ENCODE results near the gene UBASH3A.

UBASH3A gene

DNA sequence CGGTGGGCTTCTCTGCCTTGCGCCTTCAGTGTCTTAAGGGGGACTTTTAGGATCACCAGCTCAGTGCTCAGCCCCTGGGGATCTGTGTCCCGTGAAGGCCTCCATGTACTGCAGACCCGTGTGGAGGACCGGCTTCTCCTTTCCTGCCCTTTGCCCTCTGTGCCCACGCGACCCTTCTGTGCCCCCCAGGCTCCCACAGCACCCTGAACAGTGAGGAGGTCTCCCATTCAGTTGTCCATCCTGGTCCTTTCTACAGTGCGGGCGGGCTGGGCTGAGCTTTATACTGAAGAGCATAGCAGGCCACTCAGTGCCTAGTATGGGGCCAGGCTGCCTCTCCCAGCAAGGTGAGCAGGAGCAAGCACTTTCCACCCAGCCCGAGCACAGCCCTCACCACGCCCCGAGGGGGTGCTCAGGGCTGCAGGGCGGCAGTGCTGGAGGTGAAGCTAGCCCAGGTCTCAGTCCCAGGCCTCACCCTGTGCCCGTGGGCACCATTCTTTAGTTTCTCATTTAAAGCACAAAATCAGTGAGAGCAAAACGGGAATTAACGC, 29.7 kb upstream of the UBASH3A start:
- no peak overlapping the region for H3K4me3 ChIP-seq
- H3K27ac ChIP-seq = no peak overlapping the region

DNA sequence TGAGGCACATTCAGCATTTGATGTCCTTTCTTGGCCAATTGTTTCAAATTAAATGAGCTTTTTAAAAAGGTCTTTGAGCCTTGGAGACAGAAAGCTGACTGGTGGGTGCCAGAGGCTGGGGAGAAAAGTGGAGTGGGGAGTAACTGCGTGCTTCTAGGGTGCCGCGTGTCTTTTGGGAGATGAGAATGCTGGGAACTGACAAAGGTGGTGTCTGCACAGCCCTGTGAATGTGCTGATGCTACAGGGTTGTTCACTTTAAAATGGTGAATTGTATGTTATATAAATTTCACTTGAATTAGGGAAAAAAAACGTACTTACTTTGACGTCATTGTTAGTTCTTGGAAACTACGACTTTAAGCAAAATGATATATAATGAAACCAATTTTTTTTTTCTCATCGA, 29.2 kb upstream of the UBASH3A start:
- Histone ChIP-seq H3K27ac (no peak overlapping the region), H3K4me3 (no peak overlapping the region)

DNA sequence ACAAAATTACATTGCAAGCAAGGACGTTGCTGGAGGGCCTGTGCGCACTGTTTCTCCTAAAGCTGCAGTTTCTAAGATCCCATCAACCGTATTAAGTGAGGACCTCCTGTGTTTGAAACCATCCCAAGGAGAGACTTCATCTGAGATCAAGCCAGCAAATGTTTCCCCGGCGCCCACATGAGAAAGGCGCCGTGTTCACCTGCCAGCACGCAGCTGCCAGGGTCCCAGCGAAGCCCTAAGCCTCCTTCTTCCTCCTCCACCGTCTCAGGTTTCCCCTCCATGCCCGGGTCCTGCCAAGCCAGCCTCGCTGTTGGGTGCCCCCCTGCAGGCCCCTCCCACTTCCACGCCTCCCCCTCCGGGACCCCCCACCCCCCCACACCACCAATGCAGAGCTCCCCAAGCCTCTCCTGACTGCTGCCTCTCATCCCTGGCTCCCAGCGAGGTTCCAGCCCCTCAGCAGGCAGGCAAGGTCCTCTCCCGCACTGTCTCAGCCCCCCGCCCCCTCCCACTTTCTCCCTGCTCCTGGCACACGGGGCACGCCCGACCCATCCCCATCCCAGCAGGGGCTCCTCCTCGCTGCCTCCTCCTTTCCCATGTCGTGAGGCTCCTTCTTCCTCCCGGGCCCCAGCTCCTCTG, 28.7 kb upstream of the UBASH3A start:
- Histone ChIP-seq H3K4me3 (no peak overlapping the region), H3K27ac (no peak overlapping the region)

DNA sequence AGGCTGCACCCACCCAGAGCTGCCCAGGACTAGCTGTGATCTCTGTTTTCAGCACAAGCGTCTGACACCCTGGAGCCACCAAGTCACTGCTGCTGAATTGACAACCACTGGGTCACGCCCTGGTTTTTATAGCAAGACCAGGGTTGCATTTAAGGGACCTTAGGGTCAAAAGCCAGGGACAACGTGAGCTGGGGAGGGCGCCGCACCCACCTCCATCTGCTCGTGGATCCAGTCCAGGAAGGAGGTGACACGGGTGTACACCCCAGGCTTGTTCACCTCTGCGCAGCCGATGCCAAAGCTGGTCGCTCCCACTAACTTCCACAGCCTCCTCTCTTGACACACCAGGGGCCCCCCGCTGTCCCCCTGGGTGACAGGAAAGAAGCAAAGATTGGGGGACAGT, 28.2 kb upstream of the UBASH3A start:
- no peak overlapping the region for H3K4me3 ChIP-seq
- H3K27ac ChIP-seq = no peak overlapping the region

DNA sequence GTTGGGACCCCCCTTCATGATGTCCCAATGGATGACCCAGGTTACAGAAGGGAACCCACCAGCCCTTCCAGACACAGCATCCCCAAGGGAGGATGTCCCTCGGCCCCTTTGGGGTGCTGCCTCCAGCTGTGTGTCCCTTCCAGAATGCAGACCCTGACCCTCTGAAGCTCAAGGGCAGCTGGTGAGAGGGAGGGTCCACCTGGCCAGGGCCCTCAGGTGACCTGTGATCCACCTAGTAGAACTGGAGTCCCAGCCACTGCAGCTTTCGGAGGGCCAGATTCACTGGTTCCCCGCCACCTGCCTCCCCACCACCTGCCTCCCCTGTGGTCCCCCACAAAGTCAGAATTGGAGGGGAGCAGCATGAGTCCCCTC, 27.8 kb upstream of the UBASH3A start:
- no peak overlapping the region for H3K27ac ChIP-seq
- H3K4me3 ChIP-seq = no peak overlapping the region

DNA sequence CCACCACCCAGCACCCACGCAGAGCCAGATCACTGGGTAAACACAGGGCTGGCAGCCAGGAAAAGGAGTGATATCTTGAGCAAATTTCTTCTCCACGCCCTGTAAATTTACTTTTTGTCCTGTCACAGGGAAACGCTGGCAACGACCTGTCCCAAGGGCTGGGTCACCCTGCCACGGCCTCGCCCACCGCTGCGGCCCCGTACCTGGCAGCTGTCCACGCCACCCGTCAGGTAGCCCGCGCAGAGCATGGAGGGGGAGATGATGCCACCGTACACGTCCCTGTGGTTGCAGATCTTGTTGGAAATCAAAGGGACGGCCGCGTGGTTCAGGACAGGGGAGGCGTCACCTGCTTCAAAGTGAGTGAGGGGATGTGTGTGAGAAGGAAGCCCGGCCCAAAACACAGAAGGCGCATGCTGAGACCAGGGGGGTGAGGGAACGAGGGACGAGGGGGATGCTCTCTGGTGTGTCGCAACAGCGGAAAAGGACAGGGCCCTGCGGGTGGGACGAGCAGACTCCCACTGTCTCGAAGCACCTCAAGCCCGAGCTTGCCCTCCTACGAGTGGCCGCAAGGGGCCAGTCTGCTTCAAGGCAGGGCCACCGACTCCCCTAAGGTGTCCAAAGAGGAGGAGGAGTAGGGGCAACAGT, 27.2 kb upstream of the UBASH3A start:
- no peak overlapping the region for H3K27ac ChIP-seq
- H3K4me3 ChIP-seq = no peak overlapping the region

DNA sequence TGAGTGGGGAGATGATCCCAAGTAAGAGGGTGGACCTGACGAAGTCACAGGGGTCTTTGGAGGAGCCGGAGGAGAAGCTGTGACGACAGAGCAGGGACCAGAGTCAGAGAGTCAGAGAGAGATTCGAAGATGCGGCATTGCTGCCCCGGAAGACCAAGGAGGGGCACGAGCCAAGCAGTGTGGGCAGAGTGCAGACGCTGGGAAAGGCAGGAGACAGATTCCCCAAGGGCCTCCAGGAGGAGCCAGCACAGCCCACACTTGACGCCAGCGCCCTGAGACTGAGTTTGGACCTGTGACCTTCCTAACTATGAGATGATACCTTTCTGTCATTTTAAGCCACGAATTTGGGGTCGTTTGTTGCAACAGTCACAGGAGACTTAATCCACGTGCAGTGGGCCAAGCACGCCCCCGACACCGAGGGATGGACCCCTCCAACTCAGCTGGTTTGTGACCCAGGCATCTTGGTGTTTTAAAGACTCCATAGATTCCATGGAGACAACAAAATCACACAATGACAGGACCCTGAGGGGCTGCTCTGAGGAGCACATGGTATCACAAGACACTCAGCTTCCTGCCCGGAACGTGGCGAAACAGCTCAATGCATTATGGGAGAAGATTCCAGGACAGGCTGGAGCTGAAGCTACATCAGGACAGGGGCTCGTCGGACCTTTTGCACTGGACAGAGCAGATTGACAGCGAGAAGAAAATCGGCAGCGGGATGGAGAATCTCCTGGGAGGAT, 26.3 kb upstream of the UBASH3A start:
- no peak overlapping the region for H3K27ac ChIP-seq
- no peak overlapping the region for H3K4me3 ChIP-seq

DNA sequence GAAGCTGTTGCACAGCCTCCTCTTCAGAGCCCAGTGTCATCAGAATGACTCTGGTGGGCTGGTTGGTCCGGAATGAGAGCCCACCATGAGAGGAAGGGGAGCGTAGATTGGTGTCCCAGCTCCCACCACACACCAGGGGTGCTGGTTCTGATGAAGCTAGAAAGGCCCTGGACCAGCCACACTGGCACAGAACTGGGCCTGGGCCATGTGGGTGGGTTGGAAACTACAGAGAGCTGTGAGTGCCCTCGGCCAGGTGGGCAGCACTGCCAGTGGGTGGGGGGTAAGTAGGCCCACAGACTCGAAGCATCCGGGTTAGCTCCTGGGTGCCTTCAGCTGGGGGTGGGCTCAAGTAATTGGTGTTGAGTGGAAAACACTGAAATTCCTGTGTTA, 25.8 kb upstream of the UBASH3A start:
- Histone ChIP-seq H3K4me3 (no peak overlapping the region), H3K27ac (no peak overlapping the region)

DNA sequence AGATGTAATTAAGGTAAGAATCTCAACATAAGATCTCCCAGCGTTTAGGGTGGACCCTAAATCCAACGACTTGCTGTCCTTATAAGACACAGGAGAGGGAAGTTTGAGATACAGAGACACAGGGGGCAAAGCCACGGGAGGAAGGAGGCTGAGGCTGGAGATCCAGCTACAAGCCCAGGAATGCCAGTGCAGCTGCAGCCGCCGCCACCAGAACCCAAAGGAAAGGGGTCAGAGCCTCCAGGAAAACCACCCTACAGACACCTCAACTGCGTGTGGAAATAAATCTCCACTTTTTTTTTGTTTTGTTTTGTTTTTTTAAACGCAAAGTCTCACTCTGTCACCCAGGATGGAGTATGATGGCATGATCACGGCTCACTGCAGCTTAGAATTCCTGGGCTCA, 25.3 kb upstream of the UBASH3A start:
- Histone ChIP-seq H3K4me3 (no peak overlapping the region), H3K27ac (no peak overlapping the region)

DNA sequence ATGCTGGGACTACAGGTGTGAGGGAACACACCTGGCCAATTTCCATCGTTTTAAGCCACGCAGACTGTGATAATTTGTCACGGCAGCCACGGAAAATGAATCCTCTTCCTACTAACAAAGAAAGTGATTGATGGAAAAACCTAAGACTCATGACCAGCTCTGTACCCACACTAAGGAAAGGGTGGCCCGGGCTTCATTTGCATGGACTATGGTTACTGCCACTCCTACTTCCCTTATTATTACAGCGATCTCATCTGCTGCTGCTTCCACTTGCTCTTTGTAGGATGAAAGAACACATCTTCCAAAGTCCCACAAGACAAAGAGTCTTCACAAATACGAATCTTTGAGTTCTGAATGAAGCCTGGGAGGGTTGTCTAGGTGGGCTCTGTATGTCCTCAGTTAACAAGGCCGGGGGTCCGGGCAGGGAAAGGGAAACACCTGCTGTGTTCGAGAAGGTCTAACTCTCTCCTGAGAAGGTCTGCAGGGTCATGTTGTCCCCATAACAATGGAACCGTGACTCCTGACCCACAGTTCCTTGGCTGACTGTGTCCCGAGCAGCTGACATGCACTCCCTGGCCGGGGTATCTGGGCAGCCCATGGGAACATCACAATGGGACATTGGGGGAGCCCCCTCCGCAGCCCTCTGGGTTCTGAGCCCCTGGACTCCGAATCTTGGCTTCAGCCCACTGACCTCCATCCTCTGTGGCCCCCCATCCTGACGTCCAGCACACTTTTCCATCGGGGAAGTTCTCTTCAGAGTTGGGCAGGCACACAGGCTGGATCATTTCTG, 24.1 kb upstream of the UBASH3A start:
- Histone ChIP-seq H3K27ac (no peak overlapping the region), H3K4me3 (no peak overlapping the region)

DNA sequence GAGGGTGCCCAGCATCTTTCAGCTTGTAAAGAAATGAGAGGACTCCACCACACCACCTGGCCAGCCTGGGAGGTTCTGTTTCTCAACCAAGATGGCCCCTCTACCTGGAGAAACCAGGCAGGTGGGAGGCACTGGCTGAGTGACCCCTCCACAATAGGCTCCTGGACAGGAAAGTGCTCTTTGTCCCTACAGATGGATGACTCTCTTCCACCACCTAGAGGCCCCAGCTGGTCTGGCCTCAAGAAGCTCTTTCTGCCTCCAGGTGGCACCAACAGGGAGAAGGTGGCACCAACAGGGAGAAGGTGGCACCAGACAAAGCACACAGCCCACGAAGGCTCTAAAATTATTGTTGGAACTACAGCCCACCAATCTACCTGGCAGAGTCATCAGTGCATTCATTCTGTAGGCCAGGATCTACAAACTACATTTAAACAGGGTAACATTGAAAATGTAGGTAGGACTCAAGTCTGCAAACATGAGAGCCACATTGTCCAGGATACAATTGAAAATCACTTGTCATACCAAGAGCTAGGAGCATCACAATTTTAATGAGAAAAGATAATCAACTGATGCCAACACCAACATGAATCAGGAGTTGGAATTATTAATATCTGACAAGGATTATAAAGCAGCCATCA, 22.2 kb upstream of the UBASH3A start:
- Histone ChIP-seq H3K4me3 (no peak overlapping the region), H3K27ac (no peak overlapping the region)

DNA sequence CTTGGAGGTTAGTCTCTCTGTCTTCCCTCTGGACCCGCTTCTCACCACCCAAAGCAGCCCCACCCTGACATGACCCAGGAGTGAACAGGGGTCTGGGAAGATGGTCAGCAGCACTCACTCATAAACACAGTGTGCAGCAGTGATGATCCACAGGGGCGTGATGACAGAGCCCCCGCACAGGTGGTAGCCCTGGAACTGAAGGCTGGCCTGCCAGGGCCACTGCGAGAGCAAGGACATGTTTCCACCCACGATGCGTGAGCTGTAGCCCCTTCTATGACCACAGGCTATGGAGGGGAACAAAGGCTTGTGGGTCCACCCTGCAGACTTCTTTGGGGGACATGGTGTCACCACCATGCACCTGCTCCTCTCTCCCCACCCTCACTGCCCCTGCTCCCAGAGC, 20.8 kb upstream of the UBASH3A start:
- Histone ChIP-seq H3K4me3 (no peak overlapping the region), H3K27ac (no peak overlapping the region)

DNA sequence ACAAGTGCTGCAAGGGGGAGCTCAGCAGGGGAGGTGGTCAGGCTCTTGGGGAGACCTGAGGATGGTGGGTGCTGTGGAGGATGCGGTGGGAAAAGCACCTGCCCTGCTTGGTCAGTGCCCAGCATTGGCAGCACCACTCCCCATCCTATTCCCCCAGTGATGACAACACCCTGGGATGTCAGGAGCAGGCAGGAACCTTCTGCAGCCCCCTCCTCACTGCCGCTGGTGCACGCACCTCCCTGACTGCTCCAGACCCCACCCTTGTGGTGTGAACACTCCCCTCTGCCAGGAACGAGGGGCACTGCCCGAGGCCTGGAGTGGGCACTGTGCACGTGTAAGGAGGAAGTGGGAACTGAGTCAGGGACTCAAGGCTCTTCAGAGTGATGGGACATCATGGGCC, 20.4 kb upstream of the UBASH3A start:
- H3K4me3 ChIP-seq = no peak overlapping the region
- no peak overlapping the region for H3K27ac ChIP-seq

DNA sequence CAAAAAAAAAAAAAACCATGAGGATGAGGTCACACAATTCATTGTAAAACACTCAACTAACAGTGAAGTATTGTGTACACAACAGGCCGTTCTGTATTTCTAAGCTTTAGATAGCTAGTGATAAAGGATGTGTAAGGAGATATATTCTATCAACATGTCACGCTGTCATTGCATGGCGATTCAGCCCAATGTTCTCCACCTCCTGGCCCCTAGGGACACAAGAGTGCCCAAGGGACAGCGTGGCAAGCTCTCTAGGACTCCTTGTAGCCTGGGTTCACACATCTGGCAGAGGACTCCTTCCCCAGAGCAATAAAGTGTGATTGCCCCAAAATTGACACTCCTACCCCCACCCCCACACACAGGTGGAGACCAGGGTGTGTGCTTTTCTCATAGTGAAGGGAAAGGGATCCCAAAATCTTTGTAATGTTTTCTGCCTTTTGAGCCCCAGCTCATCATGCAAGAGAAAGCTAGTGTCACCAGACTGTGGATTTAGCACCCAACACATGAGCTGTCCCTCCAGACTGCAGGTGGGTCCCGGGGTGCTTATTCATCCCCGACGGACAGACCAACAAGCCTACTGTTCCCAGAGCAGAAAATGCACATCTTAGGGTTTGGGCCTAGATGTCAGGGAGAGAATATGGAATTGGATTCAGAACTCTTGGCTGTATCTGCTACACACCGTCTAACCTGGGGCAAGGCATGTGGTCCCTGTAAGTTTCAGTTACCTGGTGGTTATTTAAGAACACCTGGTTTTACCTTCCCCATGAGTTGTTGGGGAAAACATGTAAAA, 19.4 kb upstream of the UBASH3A start:
- H3K4me3 ChIP-seq = no peak overlapping the region
- no peak overlapping the region for H3K27ac ChIP-seq

DNA sequence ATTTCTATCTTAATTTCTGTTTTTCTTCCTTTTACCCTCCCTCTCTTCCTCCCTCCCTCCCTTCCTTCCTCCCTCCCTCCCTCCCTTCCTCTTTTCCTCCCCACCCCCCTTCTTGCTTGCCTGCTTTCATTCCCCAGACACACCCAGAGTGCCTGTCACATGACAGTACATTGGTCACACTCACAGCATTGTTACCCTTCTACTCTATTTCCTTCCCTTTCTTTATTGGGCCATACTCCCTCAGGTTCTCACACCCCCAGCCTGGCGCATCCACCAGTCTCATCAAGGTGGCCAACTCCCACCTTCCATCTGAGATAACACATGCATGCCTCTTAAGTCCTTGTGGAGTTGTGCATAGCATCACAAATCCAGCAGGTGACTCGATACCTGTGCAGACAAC, 18.7 kb upstream of the UBASH3A start:
- Histone ChIP-seq H3K27ac (no peak overlapping the region), H3K4me3 (no peak overlapping the region)

DNA sequence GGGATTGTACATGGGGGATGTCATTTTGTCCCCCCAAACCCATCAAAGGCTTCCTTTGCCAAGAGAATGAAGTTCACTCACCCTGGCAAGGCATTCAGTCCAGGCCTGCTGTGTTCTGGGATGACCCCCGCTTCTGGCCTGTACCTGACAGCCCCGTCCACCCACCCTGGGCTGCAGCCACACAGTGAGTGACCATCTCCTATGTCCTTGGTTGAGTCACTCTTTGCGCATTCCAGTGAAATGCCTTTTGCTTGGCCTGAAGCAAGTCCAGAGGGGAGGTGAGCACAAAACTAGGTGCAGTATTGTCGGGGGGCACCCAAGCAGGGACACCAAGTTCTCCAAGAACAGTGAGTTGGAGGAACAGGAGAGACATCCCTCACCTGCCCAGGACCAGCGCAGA, 18.1 kb upstream of the UBASH3A start:
- no peak overlapping the region for H3K27ac ChIP-seq
- H3K4me3 ChIP-seq = no peak overlapping the region

DNA sequence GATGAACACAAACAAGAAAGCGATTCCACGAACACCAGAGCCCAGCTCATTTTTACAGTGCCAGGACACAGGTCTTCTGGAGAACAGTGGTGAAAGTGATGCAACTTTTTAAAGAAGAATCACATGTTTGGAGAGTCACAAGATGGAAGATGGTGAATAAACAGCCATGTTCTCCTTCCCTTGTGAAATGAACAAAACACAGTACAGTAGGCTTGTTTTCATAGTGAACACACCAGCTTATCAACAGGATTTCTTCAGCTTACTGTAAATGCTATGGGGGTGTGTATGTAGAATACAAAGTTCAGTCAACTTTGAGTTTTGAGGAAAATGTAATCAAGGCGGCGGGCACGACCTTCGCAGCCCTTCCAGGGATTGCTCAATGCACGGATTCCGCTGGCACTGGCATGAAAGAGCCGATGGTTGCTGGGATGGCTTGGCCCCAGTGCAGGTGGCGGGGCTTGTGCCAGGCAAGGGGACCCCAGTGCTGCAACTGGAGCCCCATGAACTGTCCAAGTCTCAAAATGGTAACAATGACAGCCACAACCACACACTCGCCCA, 17.6 kb upstream of the UBASH3A start:
- H3K4me3 ChIP-seq = no peak overlapping the region
- no peak overlapping the region for H3K27ac ChIP-seq

DNA sequence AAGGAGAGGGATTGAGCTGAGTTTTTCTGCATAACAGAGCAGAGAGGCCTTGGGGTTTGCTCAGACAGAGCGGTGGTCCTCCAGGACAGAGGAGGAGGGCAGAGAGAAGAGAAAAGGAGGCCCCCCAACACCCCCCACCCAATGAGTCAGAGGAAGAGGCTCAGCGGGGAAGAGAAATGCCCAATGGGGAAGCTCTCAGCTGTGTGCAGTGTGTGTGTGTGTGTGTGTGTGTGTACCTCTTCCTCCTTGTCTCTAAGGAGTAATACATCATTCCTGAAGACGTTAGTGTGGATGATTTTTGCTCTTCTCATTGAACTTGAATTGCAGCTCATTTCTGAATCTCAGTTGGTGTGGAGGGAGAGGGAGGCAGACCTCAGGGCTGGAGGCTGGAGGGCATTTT, 16.5 kb upstream of the UBASH3A start:
- H3K4me3 ChIP-seq = no peak overlapping the region
- H3K27ac ChIP-seq = no peak overlapping the region

DNA sequence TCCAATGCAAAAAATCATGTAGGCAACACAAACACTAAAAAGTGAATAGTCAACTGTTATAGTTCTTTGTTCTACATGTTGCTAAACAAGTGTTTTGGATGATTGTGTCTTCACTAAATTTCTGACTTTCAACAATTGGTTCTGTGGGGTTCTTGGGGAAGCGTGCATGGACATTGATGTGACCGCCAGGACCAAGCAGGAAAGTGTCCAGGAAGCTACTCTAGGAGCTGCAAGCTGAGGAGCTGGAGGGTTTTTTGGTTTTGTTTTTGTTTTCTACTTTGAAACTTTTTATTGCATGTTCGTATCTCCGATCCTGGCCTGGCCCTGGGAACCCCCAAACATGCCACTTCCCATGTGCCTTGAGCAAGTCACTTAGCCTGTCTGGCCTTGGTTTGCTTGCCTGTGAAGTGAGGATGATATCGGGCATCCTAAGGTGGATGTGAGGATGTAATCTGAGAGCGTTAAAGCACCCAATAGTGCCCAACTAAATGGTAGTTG, 15.8 kb upstream of the UBASH3A start:
- H3K4me3 ChIP-seq = no peak overlapping the region
- no peak overlapping the region for H3K27ac ChIP-seq

Data from skin epidermis (tissue), 12 donors.